GM18526 (cell line): ENCODE measurements around the gene TMEM181.

Experiments
- POLR2A ChIP-seq: IDR thresholded peaks from 3 replicates; pipeline ENCODE4 v1.6.1; 2011; ENCODE audit not compliant: insufficient read length; ENCODE audit errors: extremely low read depth

Gene TMEM181

GRCh38 chr6:158669145-158670035 is 109.5 kb downstream of the TMEM181 start:
- TF ChIP-seq POLR2A = no peak

- TF ChIP-seq POLR2A = no peak
Observed at GRCh38 chr6:158672726-158673125, 112.8 kb downstream of the TMEM181 start.

GRCh38 chr6:158674342-158675131 is 114.6 kb downstream of the TMEM181 start:
- TF ChIP-seq POLR2A = no peak

GRCh38 chr6:158677906-158678578 is 118.2 kb downstream of the TMEM181 start:
- no peak for TF ChIP-seq POLR2A

GRCh38 chr6:158680015-158680414 is 120.1 kb downstream of the TMEM181 start:
- no peak for TF ChIP-seq POLR2A

GRCh38 chr6:158680481-158680880 is 120.6 kb downstream of the TMEM181 start:
- no peak for TF ChIP-seq POLR2A

GRCh38 chr6:158684311-158684710 is 124.4 kb downstream of the TMEM181 start:
- TF ChIP-seq POLR2A = no peak

- no peak for TF ChIP-seq POLR2A
Observed at GRCh38 chr6:158684745-158685324, 124.9 kb downstream of the TMEM181 start.
